HepG2 (cell line): ENCODE results near the gene XPNPEP2. TPM values are rescaled to one million over a fixed set of nuclear protein-coding genes. Genes with fewer than 3 reads are reported as not detected.
A peak's percentile ranks its signal among the peaks of the same experiment; 100 is the strongest.

Source experiments
- AGO2 ChIP-seq: fragments of 200-400 bp; formaldehyde crosslinking; optimal IDR thresholded peaks from 2 replicates; pipeline ENCODE3; 2017; ENCODE audit warnings: mild to moderate bottlenecking, low read depth, low read length, moderate library complexity
- ARID4A ChIP-seq: sonication (generic); formaldehyde crosslinking; IDR thresholded peaks from 2 replicates; pipeline ENCODE4 v1.5.0; 2020; ENCODE audit warnings: mild to moderate bottlenecking, missing genetic modification reagents, borderline replicate concordance
- BRF2 ChIP-seq: sonication (generic); formaldehyde crosslinking; IDR thresholded peaks from 2 replicates; pipeline ENCODE4 v1.8.1; 2022; ENCODE audit warnings: mild to moderate bottlenecking, missing genetic modification reagents
- CEBPB ChIP-seq: IDR thresholded peaks from 2 replicates; pipeline ENCODE4 v1.6.1; 2011; ENCODE audit warnings: low read depth, low read length, improper control_type of control experiment, borderline replicate concordance
- ESRRA ChIP-seq: sonication (generic); formaldehyde crosslinking; IDR thresholded peaks from 2 replicates; pipeline ENCODE4 v1.5.1; 2020; ENCODE audit warnings: mild to moderate bottlenecking, low read depth, missing genetic modification reagents
- GABPA ChIP-seq, 2 experiments: IDR thresholded peaks; 2 replicates each; pipeline ENCODE4 v1.6.1; 2011 to 2016; ENCODE audit warnings: low read depth in 2 of 2, low read length in 1 of 2, missing biosample characterization in 1 of 2, missing genetic modification characterization in 1 of 2
- GLI4 ChIP-seq: sonication (generic); formaldehyde crosslinking; IDR thresholded peaks from 2 replicates; pipeline ENCODE4 v1.5.1; 2020; ENCODE audit warnings: missing genetic modification reagents, mild to moderate bottlenecking, moderate library complexity, borderline replicate concordance
- GPN1 ChIP-seq: sonication (generic); formaldehyde crosslinking; IDR thresholded peaks from 2 replicates; pipeline ENCODE4 v1.5.1; 2020; ENCODE audit warnings: missing genetic modification reagents, borderline replicate concordance
- JUNB ChIP-seq: sonication (generic); formaldehyde crosslinking; IDR thresholded peaks from 2 replicates; pipeline ENCODE4 v1.8.0; 2022; ENCODE audit warnings: missing genetic modification reagents, mild to moderate bottlenecking, borderline replicate concordance
- MLX ChIP-seq: IDR thresholded peaks from 2 replicates; pipeline ENCODE4 v1.6.1; 2016
- NFIB ChIP-seq: sonication (generic); formaldehyde crosslinking; IDR thresholded peaks from 2 replicates; pipeline ENCODE4 v1.9.0; 2021; ENCODE audit warnings: missing genetic modification reagents, mild to moderate bottlenecking, borderline replicate concordance
- POLR2AphosphoS5 ChIP-seq: IDR thresholded peaks from 2 replicates; pipeline ENCODE4 v1.6.1; 2012; ENCODE audit warnings: low read depth, low read length
- PPARG ChIP-seq: conservative IDR thresholded peaks from 2 replicates; pipeline ENCODE4 v1.6.1; 2016; ENCODE audit warnings: missing biosample characterization, missing genetic modification reagents
- RARA ChIP-seq: IDR thresholded peaks from 2 replicates; pipeline ENCODE4 v1.6.1; 2016; ENCODE audit warnings: missing genetic modification reagents, missing compliant biosample characterization
- RXRB ChIP-seq: IDR thresholded peaks from 2 replicates; pipeline ENCODE4 v1.6.1; 2016; ENCODE audit warnings: borderline replicate concordance, missing genetic modification reagents, missing compliant biosample characterization
- SALL1 ChIP-seq: sonication (generic); formaldehyde crosslinking; IDR thresholded peaks from 2 replicates; pipeline ENCODE4 v1.8.0; 2022; ENCODE audit warnings: mild to moderate bottlenecking, missing genetic modification reagents
- SOX13 ChIP-seq, 3 experiments: fragments of 450-650 bp in 1 of 3; sonication (generic) in 1 of 3; formaldehyde crosslinking in 1 of 3; IDR thresholded peaks in 2 of 3; conservative IDR thresholded peaks in 1 of 3; 2 replicates each; pipeline versions ENCODE4 v1.5.0 to v1.6.1; 2016 to 2020; ENCODE audit warnings: antibody characterized with exemption in 1 of 3, mild to moderate bottlenecking in 1 of 3, missing compliant biosample characterization in 1 of 3, missing genetic modification reagents in 1 of 3, moderate library complexity in 1 of 3
- SUZ12 ChIP-seq: fragments of 150-350 bp; IDR thresholded peaks from 2 replicates; pipeline ENCODE4 v1.6.1; 2014; ENCODE audit warnings: low read depth, low read length
- TSC22D2 ChIP-seq: sonication (generic); formaldehyde crosslinking; IDR thresholded peaks from 2 replicates; pipeline ENCODE4 v1.5.1; 2020; ENCODE audit warnings: missing genetic modification reagents, mild to moderate bottlenecking, borderline replicate concordance
- ZIK1 ChIP-seq: sonication (generic); formaldehyde crosslinking; IDR thresholded peaks from 2 replicates; pipeline ENCODE4 v1.5.0; 2020; ENCODE audit warnings: mild to moderate bottlenecking, low read depth, missing genetic modification reagents, borderline replicate concordance
- ZNF12 ChIP-seq: sonication (generic); formaldehyde crosslinking; IDR thresholded peaks from 2 replicates; pipeline ENCODE4 v1.5.0; 2020; ENCODE audit warnings: missing genetic modification reagents
- ZNF205 ChIP-seq: IDR thresholded peaks from 2 replicates; pipeline ENCODE4 v1.6.1; 2018; ENCODE audit warnings: missing biosample characterization, missing genetic modification reagents
- ZNF264 ChIP-seq: sonication (generic); formaldehyde crosslinking; IDR thresholded peaks from 2 replicates; pipeline ENCODE4 v1.4.0; 2020; ENCODE audit warnings: missing genetic modification reagents
- ZNF441 ChIP-seq: sonication (generic); formaldehyde crosslinking; IDR thresholded peaks from 2 replicates; pipeline ENCODE4 v1.7.0; 2021; ENCODE audit warnings: missing genetic modification reagents, borderline replicate concordance
- ZNF740 ChIP-seq: sonication (generic); formaldehyde crosslinking; IDR thresholded peaks from 2 replicates; pipeline ENCODE4 v1.4.0; 2020; ENCODE audit warnings: missing genetic modification reagents
- ZSCAN30 ChIP-seq: sonication (generic); formaldehyde crosslinking; IDR thresholded peaks from 2 replicates; pipeline ENCODE4 v1.5.0; 2020; ENCODE audit warnings: mild to moderate bottlenecking, missing genetic modification reagents
- polyA plus RNA-seq, 8 experiments: library from polyadenylated mRNA; depleted of rRNA in 3 of 8; stranded (reverse) in 7 of 8; unstranded in 1 of 8; fragments of >200 nt; fragmentation: Illumina TruSeq in 4 of 8; extraction: Trizol in 4 of 8; gene quantifications; 2 replicates each; pipeline versions ENCODE4 v1.2.1 to v1.2.3, GENCODE V29; 2011 to 2016; ENCODE audit warnings: low read depth in 4 of 8, missing spikeins in 1 of 8, mixed read lengths in 1 of 8; ENCODE audit not compliant: insufficient read depth in 1 of 8
- total RNA-seq, 5 experiments: library from RNA; depleted of rRNA; stranded (reverse); fragments of >200 nt; fragmentation: Illumina TruSeq; extraction: Trizol; gene quantifications; 2 replicates each; pipeline ENCODE4 v1.2.3, GENCODE V29; 2016; ENCODE audit warnings: low read depth in 1 of 5

Gene XPNPEP2
- total and polyA plus RNA-seq, 2 of the 13 experiments (the other 11 are each of a cell fraction or from before 2014, with no cell fraction given) = 1.1 to 1.8 TPM

GRCh38 chrX:129693354-129693753 lies 45.4 kb upstream of the XPNPEP2 start (continued):
- no peak for TF ChIP-seq ZNF740 (CRISPR knock-in tag)
- TF ChIP-seq SUZ12 = no peak
- TF ChIP-seq JUNB = no peak
- no peak for TF ChIP-seq POLR2AphosphoS5
- TF ChIP-seq GPN1 (CRISPR knock-in tag) = no peak
- peak; percentile 62; the same call in 1 of the 2 replicates for TF ChIP-seq ESRRA
- TF ChIP-seq ARID4A (CRISPR knock-in tag) = no peak
- TF ChIP-seq AGO2 = no peak
- TF ChIP-seq NFIB = no peak
- TF ChIP-seq RARA (CRISPR knock-in tag) = peak; percentile 53
- no peak for TF ChIP-seq GABPA (IDR thresholded peaks at IDR 0.05; ENCODE audit: low read depth, low read length)
- TF ChIP-seq GABPA (CRISPR knock-in tag; IDR thresholded peaks at IDR 0.05; ENCODE audit: low read depth) = no peak
- no peak for TF ChIP-seq ZSCAN30 (CRISPR knock-in tag)
- no peak for TF ChIP-seq SOX13 (IDR thresholded peaks at IDR 0.05)
- TF ChIP-seq SOX13 (CRISPR knock-in tag; conservative IDR thresholded peaks at IDR 0.05 in 1 of 2, IDR thresholded peaks at IDR 0.05 in 1 of 2) = 0 out of 4 replicates have a peak, but pooled peaks of 1 of the 2 experiments have one; percentile 17
- no peak for TF ChIP-seq ZIK1 (CRISPR knock-in tag)
- no peak for TF ChIP-seq MLX
- no peak for TF ChIP-seq BRF2 (CRISPR knock-in tag)
- TF ChIP-seq ZNF441 (CRISPR knock-in tag) = no peak
- TF ChIP-seq ZNF264 (CRISPR knock-in tag) = no peak
- TF ChIP-seq ZNF205 (CRISPR knock-in tag) = no peak
- peak; percentile 42 for TF ChIP-seq SALL1 (CRISPR knock-in tag)
- no peak for TF ChIP-seq PPARG (CRISPR knock-in tag)
- TF ChIP-seq TSC22D2 (CRISPR knock-in tag) = no peak
- peak; percentile 68 for TF ChIP-seq RXRB
- peak; percentile 85 for TF ChIP-seq CEBPB
- TF ChIP-seq GLI4 = no peak
- TF ChIP-seq ZNF12 (CRISPR knock-in tag) = no peak
